Fibroblast of skin of right biceps (primary cell): ENCODE results near the gene PRSS53.

Source experiments
- DNase-seq: peaks from one replicate; pipeline ENCODE4 v3.0.0-alpha.2; 2013

PRSS53 gene

DNA sequence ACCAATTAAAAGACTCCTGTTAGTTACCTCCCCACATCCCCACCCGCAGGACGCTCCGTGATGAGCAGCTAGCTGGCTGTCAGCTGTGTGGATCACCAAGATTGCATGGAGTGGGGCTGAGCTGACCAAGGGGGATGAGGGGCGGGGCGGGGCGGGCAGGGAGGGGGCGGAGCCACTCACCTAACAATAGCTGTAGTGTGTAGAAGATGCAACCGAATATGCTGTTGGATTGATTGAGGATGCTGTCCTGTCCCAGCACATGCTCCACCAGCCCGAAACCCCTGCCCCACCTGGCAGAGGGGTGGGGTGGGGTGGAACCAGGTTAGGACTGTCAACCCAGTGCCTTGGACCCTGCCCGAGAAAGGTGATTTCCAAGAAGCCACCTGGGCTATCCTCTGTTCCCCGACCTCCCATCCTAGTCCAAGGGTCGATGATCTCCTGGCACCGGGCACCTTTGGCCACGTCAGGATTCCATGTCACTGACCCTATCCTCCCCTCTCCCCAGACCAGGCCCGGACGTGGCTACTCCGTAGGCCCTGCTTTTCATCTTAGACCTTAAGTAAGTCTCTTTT lies 4.5 kb upstream of the PRSS53 start:
- peak; percentile 58 for DNase-seq

DNA sequence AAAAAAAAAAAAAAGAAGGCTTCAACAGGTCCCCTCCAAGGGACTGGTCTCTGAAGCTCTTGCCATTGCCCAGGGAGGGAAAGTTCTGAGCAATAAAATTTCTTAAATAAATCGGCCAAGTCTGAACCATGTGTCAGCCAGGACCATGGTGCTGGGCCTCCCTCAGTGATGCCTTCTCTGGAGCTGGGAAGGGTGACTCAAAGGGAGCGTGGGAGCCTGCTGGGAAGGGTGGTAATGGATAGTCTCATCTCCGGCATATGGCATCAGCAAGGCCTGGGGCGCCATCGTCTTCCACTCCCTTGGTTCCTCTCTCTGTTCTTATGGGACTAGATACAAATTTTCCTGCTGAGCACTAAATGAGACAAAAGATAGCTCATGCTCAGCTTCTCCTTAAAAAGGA lies 3.6 kb upstream of the PRSS53 start:
- no peak for DNase-seq

GRCh38 chr16:31090540-31090939 lies 1.8 kb upstream of the PRSS53 start:
- peak; percentile 44 for DNase-seq

GRCh38 chr16:31089199-31089598 lies 456 bp upstream of the PRSS53 start:
- DNase-seq, result no peak

DNA sequence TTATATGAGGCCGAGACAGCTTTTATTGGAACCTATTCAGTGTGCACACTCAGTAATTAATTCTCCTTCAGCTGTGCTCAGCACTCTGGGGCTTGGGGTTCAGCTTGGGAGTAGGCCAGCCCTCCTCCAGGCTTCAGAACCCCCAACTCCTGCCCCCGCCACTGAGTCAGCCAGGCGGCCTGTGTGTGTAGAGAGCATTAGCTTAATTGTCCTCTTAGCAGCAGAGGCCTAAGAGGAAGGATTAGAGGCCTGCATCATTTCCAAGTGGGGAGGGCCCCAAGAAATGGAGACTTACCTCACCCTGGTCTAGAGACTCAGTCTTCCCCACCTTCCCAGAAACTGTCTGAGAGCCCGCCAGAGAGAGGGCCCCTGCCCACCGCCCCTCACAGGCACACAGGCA lies 772 bp downstream of the PRSS53 start:
- DNase-seq, result no peak

- no peak for DNase-seq
Measured at GRCh38 chr16:31087481-31087880, 1.3 kb downstream of the PRSS53 start.

DNA sequence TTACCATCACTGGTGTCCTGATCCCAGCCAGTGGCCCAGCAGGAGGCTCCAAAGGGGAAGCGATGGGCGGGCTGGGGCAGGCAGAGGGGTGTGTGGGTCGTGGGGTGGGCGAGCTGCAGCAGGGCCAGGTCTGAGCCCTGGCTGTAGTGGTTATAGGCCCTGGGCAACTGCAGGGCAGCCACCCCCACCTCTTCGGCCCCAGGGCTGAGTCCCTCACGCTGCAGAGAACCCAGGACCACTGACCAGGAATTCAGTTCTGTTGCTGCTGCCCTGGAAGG lies 2.2 kb downstream of the PRSS53 start:
- DNase-seq, result no peak

DNA sequence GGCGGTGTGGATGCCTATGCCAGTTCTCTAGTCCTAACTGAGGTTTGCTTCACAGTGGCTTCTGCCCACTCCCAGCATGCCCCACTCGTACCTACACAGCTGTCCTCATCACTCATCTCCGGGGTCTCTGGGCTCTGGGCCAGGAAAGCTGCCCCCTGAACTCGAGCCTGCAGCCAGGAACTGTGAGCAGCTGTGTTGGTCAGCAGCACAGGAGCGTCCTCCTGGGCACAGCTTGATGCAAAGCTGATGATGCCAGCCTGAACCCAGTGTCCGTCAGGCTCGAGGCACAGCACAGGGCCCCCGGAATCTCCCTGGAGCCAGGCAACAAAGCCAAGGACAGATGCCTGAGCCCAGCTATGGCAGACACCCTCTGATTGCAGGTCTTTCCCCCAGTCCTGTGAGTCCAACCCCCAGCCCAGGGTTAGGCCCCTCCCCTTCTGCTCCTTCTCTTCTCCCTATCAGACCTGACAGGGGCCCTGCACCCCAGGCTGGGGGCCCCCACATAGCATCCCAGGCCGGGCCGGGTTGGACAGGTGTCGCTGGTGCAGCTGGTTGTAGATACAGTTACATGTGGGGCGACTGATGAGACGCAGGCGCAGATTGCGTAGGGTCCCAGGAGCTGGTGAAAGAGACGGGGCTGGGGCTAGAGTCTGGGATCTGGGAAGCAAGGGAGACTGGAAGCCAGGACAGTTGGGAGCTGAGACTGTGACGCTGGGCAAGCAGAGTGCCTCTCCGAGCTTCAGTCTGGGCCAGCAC lies 2.7 kb downstream of the PRSS53 start:
- no peak for DNase-seq

DNA sequence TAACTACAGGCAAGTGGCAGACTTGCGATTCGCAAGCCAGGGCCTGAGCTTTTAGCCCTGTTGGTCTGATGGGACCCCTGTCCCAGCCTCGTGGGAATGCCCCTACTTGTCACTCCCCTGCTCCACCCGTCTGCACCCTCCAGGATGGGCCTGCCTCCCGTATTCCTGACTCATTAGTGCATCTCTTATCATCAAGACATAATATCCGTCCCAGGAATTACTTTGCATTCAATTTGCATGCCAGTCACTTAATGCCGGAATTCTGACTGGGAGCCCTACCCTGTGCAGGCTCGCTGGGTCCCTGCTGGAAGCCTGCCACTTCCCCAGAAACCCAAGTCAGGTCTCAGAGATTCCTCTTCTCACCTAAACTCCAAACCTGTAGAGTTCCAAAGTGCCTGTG lies 3.3 kb downstream of the PRSS53 start:
- no peak for DNase-seq

GRCh38 chr16:31084584-31085302 lies 4.0 kb downstream of the PRSS53 start:
- DNase-seq, result no peak

GRCh38 chr16:31083981-31084380 lies 4.8 kb downstream of the PRSS53 start:
- DNase-seq, result no peak

- no peak for DNase-seq
Measured at GRCh38 chr16:31083556-31083955, 5.2 kb downstream of the PRSS53 start.

GRCh38 chr16:31083081-31083480 lies 5.7 kb downstream of the PRSS53 start:
- DNase-seq, result no peak

DNA sequence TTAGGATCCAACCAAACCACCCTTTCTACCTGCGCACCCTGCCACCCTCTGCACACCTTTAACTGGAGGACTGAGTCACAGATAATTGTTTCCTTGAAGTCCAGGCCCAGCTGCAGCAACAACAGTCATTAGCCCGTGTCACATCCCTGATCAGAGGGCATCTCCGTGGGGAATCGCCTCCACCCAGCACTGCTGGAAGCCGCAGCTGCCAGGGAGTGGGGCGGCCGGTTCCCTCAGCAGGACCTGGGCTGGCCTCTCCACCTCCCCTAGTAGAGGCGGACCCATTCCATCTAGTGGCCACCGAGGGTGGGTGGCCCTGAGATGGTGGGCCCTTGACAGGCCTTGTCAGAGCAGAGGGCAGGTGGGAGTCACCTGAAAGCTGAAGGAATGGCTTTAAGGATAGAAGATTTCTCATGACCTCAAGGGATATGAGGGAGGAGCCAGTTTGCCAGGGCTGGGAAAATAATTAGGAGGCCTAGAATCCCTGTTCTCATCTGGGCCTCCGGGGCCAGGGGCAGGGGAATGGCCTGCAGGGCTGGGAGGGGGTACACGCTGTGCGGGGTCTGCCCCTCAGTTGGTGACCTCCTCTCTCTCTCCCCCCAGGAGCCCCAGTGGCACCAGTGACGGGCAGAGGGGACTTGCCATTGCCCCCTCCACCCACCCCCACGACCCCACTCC lies 6.2 kb downstream of the PRSS53 start:
- DNase-seq, result no peak

- no peak for DNase-seq
Measured at GRCh38 chr16:31081428-31082351, 7.1 kb downstream of the PRSS53 start.

DNA sequence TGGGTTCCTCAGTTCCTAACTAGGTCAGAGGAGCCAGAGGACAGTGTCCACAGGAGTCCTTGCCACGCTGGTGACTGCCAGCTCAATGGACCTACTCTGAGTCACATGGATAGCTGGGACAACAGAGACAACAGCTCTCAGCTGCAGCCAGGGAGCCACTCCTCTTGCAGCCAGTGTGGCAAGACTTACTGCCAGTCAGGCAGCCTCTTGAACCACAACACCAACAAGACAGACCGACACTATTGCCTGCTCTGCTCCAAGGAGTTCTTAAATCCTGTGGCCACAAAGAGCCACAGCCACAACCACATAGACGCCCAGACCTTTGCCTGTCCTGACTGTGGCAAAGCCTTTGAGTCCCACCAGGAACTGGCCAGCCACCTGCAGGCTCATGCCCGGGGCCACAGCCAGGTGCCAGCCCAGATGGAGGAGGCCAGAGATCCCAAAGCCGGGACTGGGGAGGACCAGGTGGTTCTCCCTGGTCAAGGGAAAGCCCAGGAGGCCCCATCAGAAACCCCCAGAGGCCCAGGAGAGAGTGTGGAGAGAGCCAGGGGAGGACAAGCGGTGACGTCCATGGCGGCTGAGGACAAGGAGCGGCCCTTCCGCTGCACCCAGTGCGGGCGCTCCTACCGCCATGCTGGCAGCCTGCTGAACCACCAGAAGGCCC lies 7.9 kb downstream of the PRSS53 start:
- DNase-seq, result no peak

- DNase-seq, result no peak
Measured at GRCh38 chr16:31080035-31080629, 8.6 kb downstream of the PRSS53 start.

- DNase-seq, result no peak
Measured at GRCh38 chr16:31079342-31079944, 9.3 kb downstream of the PRSS53 start.

DNA sequence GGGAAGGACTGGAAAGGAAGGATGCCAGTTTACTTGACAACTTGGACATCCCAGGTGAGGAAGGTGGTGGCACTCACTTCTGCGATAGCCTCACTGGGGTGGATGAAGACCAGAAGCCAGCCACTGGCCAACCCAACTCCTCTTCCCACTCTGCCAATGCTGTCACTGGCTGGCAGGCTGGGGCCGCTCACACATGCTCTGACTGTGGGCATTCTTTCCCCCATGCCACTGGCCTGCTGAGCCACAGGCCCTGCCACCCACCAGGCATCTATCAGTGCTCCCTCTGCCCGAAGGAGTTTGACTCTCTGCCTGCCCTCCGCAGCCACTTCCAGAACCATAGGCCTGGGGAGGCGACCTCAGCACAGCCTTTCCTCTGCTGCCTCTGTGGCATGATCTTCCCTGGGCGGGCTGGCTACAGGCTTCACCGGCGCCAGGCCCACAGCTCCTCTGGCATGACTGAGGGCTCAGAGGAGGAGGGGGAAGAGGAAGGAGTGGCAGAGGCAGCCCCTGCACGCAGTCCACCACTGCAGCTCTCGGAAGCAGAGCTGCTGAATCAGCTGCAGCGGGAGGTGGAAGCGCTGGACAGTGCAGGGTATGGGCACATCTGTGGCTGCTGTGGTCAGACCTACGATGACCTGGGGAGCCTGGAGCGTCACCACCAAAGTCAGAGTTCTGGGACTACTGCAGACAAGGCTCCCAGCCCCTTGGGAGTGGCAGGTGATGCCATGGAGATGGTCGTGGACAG lies 10.0 kb downstream of the PRSS53 start:
- DNase-seq, result no peak

DNA sequence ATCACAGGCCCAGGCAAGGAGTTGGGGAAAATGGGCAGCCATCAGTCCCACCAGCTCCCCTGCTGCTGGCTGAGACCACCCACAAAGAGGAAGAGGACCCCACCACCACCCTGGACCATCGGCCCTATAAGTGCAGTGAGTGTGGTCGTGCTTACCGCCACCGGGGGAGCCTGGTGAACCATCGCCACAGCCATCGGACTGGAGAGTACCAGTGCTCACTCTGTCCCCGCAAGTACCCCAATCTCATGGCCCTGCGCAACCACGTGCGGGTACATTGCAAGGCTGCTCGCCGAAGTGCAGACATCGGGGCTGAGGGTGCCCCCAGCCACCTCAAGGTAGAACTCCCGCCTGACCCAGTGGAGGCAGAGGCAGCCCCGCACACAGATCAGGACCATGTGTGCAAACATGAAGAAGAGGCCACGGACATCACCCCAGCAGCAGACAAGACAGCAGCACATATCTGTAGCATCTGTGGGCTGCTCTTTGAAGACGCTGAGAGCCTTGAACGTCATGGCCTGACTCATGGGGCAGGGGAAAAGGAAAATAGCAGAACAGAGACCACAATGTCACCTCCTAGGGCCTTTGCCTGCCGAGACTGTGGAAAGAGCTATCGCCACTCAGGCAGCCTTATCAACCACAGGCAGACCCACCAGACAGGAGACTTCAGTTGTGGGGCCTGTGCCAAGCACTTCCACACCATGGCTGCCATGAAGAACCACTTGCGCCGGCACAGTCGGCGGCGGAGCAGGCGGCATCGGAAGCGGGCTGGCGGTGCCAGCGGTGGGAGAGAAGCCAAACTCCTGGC lies 10.9 kb downstream of the PRSS53 start:
- no peak for DNase-seq
